ENCODE data around the gene CRIP3.

CRIP3 gene

GRCh38 chr6:43263314-43264178 is 45.1 kb downstream of the CRIP3 start:
- H2AFZ ChIP-seq (ENCODE audit: low read depth): peak overlapping the region; percentile 59
- no peaks in the 10 kb centered on the region for H3K79me2 ChIP-seq (ENCODE audit: insufficient read depth, low read depth)
- H3K4me3 ChIP-seq (IDR thresholded peaks at IDR 0.05; ENCODE audit: insufficient read depth, low read depth, low read length): no peak overlapping the region
- H3K27ac ChIP-seq: no peak overlapping the region
- H3K36me3 ChIP-seq (ENCODE audit: insufficient read depth): no peaks in the 10 kb centered on the region
- H3K9ac ChIP-seq: no peak overlapping the region
- H3K4me2 ChIP-seq: no peak overlapping the region
- H3K27me3 ChIP-seq (ENCODE audit: insufficient read depth, low read depth): no peaks in the 10 kb centered on the region
- peaks cover 7% of the 10 kb centered on the region for H3K4me1 ChIP-seq (ENCODE audit: low read depth, poor library complexity, severe bottlenecking)
- H4K20me1 ChIP-seq (ENCODE audit: insufficient read depth): no peaks in the 10 kb centered on the region
- peak; percentile 85 for TF ChIP-seq CTCF (conservative IDR thresholded peaks at IDR 0.05; ENCODE audit: low read depth, low read length)

GRCh38 chr6:43262780-43263313 is 45.8 kb downstream of the CRIP3 start:
- Histone ChIP-seq H3K4me3 (IDR thresholded peaks at IDR 0.05; ENCODE audit: insufficient read depth, low read depth, low read length) (no peak overlapping the region), H3K79me2 (ENCODE audit: insufficient read depth, low read depth) (no peaks in the 10 kb centered on the region), H3K27ac (no peak overlapping the region), H3K36me3 (ENCODE audit: insufficient read depth) (no peaks in the 10 kb centered on the region), H3K4me2 (no peak overlapping the region), H4K20me1 (ENCODE audit: insufficient read depth) (no peaks in the 10 kb centered on the region), H3K9ac (no peak overlapping the region), H3K4me1 (ENCODE audit: low read depth, poor library complexity, severe bottlenecking) (peaks cover 14% of the 10 kb centered on the region), H3K27me3 (ENCODE audit: insufficient read depth, low read depth) (no peaks in the 10 kb centered on the region), H2AFZ (ENCODE audit: low read depth) (peak overlapping the region; percentile 59)
- TF ChIP-seq CTCF (conservative IDR thresholded peaks at IDR 0.05; ENCODE audit: low read depth, low read length): no peak

- TF ChIP-seq CTCF (conservative IDR thresholded peaks at IDR 0.05; ENCODE audit: low read depth, low read length): no peak
- H3K36me3 ChIP-seq (ENCODE audit: insufficient read depth): no peaks in the 10 kb centered on the region
- no peaks in the 10 kb centered on the region for H3K79me2 ChIP-seq (ENCODE audit: insufficient read depth, low read depth)
- H4K20me1 ChIP-seq (ENCODE audit: insufficient read depth): no peaks in the 10 kb centered on the region
- H3K27me3 ChIP-seq (ENCODE audit: insufficient read depth, low read depth): no peaks in the 10 kb centered on the region
- no peak overlapping the region for H3K4me3 ChIP-seq (IDR thresholded peaks at IDR 0.05; ENCODE audit: insufficient read depth, low read depth, low read length)
- H3K4me1 ChIP-seq (ENCODE audit: low read depth, poor library complexity, severe bottlenecking): peaks cover 21% of the 10 kb centered on the region
- H3K27ac ChIP-seq: no peak overlapping the region
- H3K9ac ChIP-seq: no peak overlapping the region
- H2AFZ ChIP-seq (ENCODE audit: low read depth): no peak overlapping the region
- H3K4me2 ChIP-seq: no peak overlapping the region
These were observed 46.4 kb downstream of the CRIP3 start for GRCh38 chr6:43262000-43262779.

GRCh38 chr6:43261198-43261597 is 47.4 kb downstream of the CRIP3 start:
- H3K36me3 ChIP-seq (ENCODE audit: insufficient read depth): no peaks in the 10 kb centered on the region
- H3K27ac ChIP-seq: no peak overlapping the region
- H2AFZ ChIP-seq (ENCODE audit: low read depth): no peak overlapping the region
- no peaks in the 10 kb centered on the region for H4K20me1 ChIP-seq (ENCODE audit: insufficient read depth)
- peaks cover 29% of the 10 kb centered on the region for H3K4me1 ChIP-seq (ENCODE audit: low read depth, poor library complexity, severe bottlenecking)
- no peaks in the 10 kb centered on the region for H3K27me3 ChIP-seq (ENCODE audit: insufficient read depth, low read depth)
- no peak for TF ChIP-seq CTCF (conservative IDR thresholded peaks at IDR 0.05; ENCODE audit: low read depth, low read length)
- no peak overlapping the region for H3K4me3 ChIP-seq (IDR thresholded peaks at IDR 0.05; ENCODE audit: insufficient read depth, low read depth, low read length)
- no peak overlapping the region for H3K4me2 ChIP-seq
- no peak overlapping the region for H3K9ac ChIP-seq
- H3K79me2 ChIP-seq (ENCODE audit: insufficient read depth, low read depth): no peaks in the 10 kb centered on the region
